HG02885 (cell line): ENCODE data around the gene HCRT.
"Not testable (repeated sequence)": the region's sequence is repeated elsewhere in the genome, so short reads cannot be mapped to it uniquely, and the experiment has no call there.

ENCODE experiments used
- ATAC-seq: cut with Tn5 transposase; IDR thresholded peaks from one replicate; pipeline ENCODE4 v1.9.1; 2021; ENCODE audit warnings: mild to moderate bottlenecking; ENCODE audit not compliant: unreplicated experiment, poor library complexity

The HCRT gene

GRCh38 chr17:42199416-42200011 is 14.3 kb upstream of the HCRT start:
- ATAC-seq: no peak

DNA sequence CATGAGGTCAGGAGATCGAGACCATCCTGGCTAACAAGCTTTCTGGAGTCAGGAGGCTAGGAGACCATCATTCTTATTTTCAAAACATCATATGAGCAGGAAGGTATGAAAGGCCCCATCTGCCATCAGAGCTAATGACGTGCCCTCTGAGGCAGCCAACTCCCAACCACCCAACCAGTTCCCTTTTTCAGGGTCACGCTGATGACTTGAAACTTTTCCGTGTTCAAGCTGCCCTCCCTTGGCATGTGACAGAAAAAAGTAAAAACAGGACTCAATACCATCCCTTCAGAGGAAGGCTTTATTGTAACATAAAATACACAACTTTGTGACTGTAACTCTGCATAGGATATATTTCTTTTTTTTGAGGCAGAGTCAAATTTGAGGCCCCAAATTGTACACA is 13.6 kb upstream of the HCRT start:
- ATAC-seq: no peak

DNA sequence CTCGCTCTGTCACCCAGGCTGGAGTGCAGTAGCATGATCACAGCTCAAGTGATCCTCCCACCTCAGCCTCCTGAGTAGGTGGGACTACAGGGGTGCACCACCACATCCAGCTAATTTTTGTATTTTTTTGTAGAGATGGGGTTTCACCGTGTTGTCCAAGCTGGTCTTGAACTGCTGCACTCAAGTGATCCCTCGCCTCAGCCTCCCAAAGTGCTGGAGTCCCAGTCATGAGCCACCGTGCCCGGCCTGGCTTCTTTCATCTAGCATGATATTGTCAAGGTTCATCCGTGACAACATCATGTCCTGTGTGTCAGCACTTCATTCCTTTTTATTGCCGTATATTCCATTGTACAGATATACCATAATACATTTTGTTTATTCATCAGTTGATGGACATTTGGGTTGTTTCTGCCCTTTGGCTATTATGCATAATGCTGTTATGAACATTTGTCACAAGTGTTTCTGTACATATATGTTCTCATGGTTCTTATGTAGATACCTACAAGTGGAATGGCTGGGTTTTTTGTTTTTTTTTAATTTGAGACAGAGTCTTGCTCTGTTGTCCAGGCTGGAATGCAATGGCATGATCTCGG is 12.4 kb upstream of the HCRT start:
- ATAC-seq: no peak

- ATAC-seq: peak; percentile 92
Measured at GRCh38 chr17:42193969-42194899, 9.0 kb upstream of the HCRT start, which contains the start of gene GHDC. GHDC (minus strand) TSS chr17:42194494; CDS start chr17:42193581, 913 bp downstream.

- no peak for ATAC-seq
Measured at GRCh38 chr17:42193216-42193968, 8.1 kb upstream of the HCRT start.

- ATAC-seq: no peak
Measured at GRCh38 chr17:42192189-42193126, 7.2 kb upstream of the HCRT start.

DNA sequence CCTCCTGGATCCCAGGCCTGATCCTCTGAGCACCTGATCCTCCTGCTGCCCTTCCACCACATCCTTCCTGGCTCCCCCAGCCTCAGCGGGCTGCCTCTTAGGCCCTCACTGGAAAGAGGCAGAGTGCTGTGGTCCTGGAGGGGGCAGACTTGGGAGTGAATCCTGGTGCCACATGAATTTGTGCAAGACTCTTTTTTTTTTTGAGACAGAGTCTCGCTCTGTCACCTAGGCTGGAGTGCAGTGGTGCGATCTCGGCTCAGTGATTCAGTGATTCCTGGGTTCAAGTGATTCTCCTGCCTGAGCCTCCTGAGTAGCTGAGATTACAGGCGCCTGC is 6.0 kb upstream of the HCRT start:
- ATAC-seq: no peak

- ATAC-seq: no peak
Measured at GRCh38 chr17:42190491-42191274, 5.4 kb upstream of the HCRT start.

GRCh38 chr17:42189651-42189965 is 4.4 kb upstream of the HCRT start:
- no peak for ATAC-seq

DNA sequence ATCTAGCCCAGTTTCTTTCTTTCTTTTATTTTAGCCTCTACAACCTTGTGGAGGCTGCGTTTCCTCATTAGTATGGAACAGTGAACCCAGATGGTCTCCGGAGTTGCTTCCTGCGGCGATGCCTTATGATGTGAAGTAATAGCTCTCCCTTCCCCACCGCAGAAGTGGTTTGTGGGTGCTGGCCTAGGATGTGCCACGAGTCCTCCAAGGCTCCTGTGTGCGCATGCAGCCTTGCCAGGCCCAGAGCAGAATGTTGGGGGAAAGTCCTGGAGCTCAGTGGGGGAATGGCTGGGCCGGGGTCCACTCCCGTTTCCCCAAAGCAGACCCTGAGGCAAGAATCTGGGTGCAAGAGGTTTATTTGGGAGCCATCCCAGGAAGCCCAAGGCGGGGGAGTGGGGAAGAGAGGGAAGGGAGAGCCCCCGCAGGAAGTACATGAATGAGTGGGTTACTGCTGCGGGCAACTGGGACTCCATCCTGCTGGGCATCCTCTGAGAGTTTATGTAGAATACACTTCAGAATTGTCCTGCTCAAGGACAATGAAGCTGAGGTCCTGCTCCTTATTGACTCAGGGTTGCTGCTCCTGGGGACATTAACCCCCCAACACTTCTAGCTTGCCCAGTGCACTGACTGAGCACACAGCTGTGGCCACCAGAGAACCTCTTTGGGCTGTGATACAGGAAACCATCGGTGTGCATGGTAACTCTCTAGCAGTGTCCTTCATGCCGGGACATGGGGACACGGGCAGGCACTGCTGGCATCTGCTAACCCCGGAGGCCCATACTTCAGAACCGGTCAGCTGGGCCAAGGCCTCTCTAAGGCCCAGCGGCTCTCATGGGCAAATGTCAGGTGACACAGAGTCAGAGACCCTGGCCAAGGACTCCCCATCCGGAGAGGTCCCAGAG is 3.7 kb upstream of the HCRT start:
- ATAC-seq: no peak

DNA sequence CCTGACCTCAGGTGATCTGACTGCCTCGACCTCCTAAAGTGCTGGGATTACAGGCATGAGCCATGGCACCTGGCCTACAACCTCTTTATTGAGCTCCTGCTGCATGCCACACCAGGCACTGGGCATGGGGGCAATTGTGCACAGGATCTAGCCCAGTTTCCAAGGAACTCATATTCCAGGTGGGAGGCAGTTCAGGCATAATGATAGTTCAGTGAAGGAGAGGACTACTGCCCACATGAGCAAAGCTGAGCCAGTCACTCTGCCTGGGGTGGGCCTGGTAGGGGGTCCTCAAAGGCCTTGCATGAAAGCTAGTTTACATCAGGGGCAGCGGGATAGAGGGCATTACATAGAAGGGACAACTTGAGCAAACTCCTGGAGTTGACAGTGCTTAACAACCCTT is 2.6 kb upstream of the HCRT start:
- ATAC-seq: no peak

- not testable (repeated sequence) for ATAC-seq
Measured at GRCh38 chr17:42186191-42186590, 939 bp upstream of the HCRT start.

- ATAC-seq: no peak
Measured at GRCh38 chr17:42185621-42185930, 324 bp upstream of the HCRT start.

- peak; percentile 73 for ATAC-seq
Measured at GRCh38 chr17:42183741-42184711, 1.2 kb downstream of the HCRT start.

DNA sequence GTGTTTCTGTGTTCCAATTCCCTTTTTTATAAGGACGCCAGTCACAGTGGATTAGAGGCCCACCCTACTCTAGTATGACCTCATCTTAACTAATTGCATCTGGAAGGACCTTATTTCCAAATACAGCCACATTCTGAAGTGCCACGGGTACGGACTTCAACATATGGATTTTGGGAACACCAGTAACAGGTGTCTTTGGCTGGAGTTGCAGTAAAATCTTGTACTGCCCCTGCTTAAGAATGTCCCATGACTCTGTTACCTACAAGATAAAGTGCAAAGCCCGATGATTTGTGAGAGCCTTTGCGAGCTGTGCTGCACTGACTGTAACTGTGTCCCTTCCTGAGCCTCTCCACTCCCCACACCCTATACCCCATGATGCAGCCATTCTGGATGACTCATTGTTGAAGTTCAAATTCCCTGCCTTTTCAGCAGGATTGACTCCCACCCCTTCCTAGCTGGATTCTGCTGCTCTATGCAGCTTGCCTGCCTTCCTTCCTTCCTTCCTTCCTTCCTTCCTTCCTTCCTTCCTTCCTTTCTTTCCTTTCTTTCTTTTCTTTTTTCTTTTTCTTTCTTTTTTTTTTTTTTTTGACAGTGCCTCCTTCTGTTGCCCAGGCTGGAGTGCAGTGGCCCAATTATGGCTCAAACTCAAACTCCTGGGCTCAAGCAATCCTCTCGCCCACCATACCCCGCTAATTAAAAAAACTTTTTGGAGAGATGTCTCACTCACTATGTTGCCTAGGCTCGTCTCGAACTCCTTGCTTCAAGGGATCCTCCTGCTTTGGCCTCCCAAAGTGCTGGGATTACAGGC is 2.1 kb downstream of the HCRT start:
- no peak for ATAC-seq

GRCh38 chr17:42181851-42182207 is 3.4 kb downstream of the HCRT start:
- ATAC-seq: no peak
